AG04449 (cell line): ENCODE data around the gene CACNA2D3.

Source experiments
- CTCF ChIA-PET: fragments of 350-600 bp; formaldehyde crosslinking; extraction: SDS; loops from one replicate; lab custom pipeline; 2021; ENCODE audit warnings: antibody characterized with exemption; lab: Yijun Ruan, JAX
- POLR2A ChIA-PET: fragments of 400-600, 350-600 bp; formaldehyde crosslinking; extraction: SDS; loops from one replicate; lab custom pipeline; 2020; ENCODE audit warnings: antibody characterized with exemption, inconsistent platforms; lab: Yijun Ruan, JAX
- DNase-seq: peaks from one replicate; pipeline ENCODE4 v3.0.0-alpha.2; 2010; ENCODE audit warnings: low read depth, low spot score
- H3K4me3 ChIP-seq: 2 replicates; pipeline ENCODE4 v1.5.1; 2011; ENCODE audit warnings: low read depth, mild to moderate bottlenecking, control low read depth, low read length
- TF ChIP-seq, protein P1 (sequence below): IDR thresholded peaks from one replicate; pipeline ENCODE4 v1.5.1; 2011; ENCODE audit warnings: mild to moderate bottlenecking, moderate library complexity, low read length, control low read depth, inconsistent platforms; ENCODE audit not compliant: insufficient read depth; ENCODE audit errors: missing control alignments

CACNA2D3 gene

DNA sequence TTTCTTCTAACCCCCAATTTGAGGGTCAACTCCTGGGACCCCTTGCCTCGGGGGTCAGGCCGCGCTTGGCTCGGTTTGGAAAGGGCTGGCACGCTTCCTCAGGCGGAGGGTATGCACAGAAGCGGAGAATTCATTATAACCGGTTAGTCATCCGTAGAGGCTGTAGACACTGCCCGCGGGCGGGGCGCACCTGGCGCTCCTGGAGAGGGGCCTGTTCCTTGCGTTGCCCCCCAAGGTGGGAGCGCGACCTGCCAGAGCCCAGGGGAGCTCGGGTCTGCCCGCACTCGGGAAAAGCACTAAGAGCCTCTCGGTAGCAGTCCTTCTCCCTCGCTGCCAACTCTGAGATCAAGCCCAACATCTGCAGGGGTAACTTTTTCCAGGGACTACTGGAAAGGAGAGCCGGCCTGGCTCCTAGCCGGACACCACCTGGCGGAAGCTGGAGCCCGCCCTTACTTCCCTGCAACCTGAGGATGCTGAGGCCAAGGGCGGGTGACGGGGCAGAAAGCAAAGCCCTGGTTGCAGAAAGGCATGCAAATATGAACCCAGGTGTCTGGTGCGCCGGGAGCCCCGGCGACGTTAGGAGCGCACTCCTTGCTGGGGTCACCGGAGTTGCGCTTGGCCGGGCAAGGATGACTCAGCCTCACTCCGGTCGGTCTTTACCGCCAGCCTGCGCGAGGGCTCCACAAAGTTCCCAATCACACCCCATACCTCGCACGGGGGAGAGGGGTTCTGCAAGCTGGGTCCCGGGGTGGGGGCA, 1.5 kb upstream of the CACNA2D3 start:
- ChIA-PET CTCF (no interaction called here), POLR2A (no interaction called here)
- no peak for DNase-seq
- TF ChIP-seq, protein P1, sequence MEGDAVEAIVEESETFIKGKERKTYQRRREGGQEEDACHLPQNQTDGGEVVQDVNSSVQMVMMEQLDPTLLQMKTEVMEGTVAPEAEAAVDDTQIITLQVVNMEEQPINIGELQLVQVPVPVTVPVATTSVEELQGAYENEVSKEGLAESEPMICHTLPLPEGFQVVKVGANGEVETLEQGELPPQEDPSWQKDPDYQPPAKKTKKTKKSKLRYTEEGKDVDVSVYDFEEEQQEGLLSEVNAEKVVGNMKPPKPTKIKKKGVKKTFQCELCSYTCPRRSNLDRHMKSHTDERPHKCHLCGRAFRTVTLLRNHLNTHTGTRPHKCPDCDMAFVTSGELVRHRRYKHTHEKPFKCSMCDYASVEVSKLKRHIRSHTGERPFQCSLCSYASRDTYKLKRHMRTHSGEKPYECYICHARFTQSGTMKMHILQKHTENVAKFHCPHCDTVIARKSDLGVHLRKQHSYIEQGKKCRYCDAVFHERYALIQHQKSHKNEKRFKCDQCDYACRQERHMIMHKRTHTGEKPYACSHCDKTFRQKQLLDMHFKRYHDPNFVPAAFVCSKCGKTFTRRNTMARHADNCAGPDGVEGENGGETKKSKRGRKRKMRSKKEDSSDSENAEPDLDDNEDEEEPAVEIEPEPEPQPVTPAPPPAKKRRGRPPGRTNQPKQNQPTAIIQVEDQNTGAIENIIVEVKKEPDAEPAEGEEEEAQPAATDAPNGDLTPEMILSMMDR: no peak
- no peak overlapping the region for H3K4me3 ChIP-seq

GRCh38 chr3:54121414-54122323, 683 bp upstream of the CACNA2D3 start:
- CTCF ChIA-PET: no interaction called here
- POLR2A ChIA-PET: no interaction called here
- TF ChIP-seq, protein P1: no peak
- H3K4me3 ChIP-seq: no peak overlapping the region
- DNase-seq: no peak

GRCh38 chr3:54123003-54123775, 837 bp downstream of the CACNA2D3 start:
- DNase-seq: no peak
- ChIA-PET CTCF (no interaction called here), POLR2A (no interaction called here)
- TF ChIP-seq, protein P1: no peak
- H3K4me3 ChIP-seq: no peak overlapping the region

- ChIA-PET CTCF (no interaction called here), POLR2A (no interaction called here)
- no peak overlapping the region for H3K4me3 ChIP-seq
- DNase-seq: no peak
- TF ChIP-seq, protein P1: no peak
Measured at GRCh38 chr3:54123776-54124196, 1.4 kb downstream of the CACNA2D3 start.

DNA sequence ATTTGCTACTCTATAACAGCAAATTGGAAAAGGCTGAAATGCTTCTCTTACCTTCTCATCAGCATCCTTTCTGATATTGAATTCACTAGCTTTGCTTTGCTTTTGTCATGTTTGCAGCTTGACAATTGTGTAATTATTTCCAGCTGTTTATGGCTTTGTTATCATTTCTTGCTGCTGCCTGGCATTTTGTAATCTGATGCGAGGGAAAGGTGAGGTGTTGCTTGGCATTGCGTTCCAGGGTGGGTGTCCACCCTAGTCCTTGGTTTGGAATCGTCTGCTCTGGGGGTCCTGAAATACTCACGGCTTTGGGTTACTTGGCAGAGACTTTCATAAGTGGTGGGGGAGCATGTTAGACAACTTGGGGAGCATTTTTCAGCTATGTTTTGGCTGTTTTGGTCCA, 2.9 kb downstream of the CACNA2D3 start:
- POLR2A ChIA-PET: no interaction called here
- CTCF ChIA-PET: no interaction called here
- no peak for DNase-seq
- no peak overlapping the region for H3K4me3 ChIP-seq
- TF ChIP-seq, protein P1: no peak
